Astrocyte of the cerebellum (primary cell): Measurements from ENCODE around the gene ORAI1.

Experiments used
- DNase-seq: peaks from one replicate; pipeline ENCODE4 v3.0.0-alpha.2; 2011; ENCODE audit warnings: low read depth
- H3K4me3 ChIP-seq: 2 replicates; pipeline ENCODE4 v1.5.1; 2011; ENCODE audit warnings: mild to moderate bottlenecking, low read depth, low read length, moderate library complexity
- CTCF ChIP-seq: IDR thresholded peaks from 2 replicates; pipeline ENCODE4 v1.5.1; 2012; ENCODE audit warnings: low read length, low read depth, moderate library complexity, mild to moderate bottlenecking; ENCODE audit errors: missing control alignments
- in situ Hi-C: cut with HindIII; loops from 2 replicates; pipeline ENCODE4 v1.10.0; 2017; ENCODE audit warnings: low sequenced_read_pairs

Gene ORAI1

GRCh38 chr12:121634836-121635235 is 8.5 kb downstream of the ORAI1 start:
- TF ChIP-seq CTCF, result no peak
- no peak for DNase-seq
- in situ Hi-C loops, result no loop called here
- no peak overlapping the region for H3K4me3 ChIP-seq

- no peak overlapping the region for H3K4me3 ChIP-seq
- in situ Hi-C loops, result no loop called here
- no peak for TF ChIP-seq CTCF
- DNase-seq, result no peak
Measured at GRCh38 chr12:121637231-121637914, 11.0 kb downstream of the ORAI1 start.

- no peak for DNase-seq
- in situ Hi-C loops, result no loop called here
- no peak overlapping the region for H3K4me3 ChIP-seq
- no peak for TF ChIP-seq CTCF
Measured at GRCh38 chr12:121638298-121639202, 12.2 kb downstream of the ORAI1 start.

- TF ChIP-seq CTCF, result no peak
- in situ Hi-C loops, result no loop called here
- H3K4me3 ChIP-seq, result no peak overlapping the region
- DNase-seq, result no peak
Measured at GRCh38 chr12:121641343-121641630, 15.0 kb downstream of the ORAI1 start.

GRCh38 chr12:121648458-121649028 is 22.2 kb downstream of the ORAI1 start:
- H3K4me3 ChIP-seq, result no peak overlapping the region
- DNase-seq, result no peak
- in situ Hi-C loops, result no loop called here
- TF ChIP-seq CTCF, result no peak

- no peak for DNase-seq
- no peak for TF ChIP-seq CTCF
- no peak overlapping the region for H3K4me3 ChIP-seq
- in situ Hi-C loops, result no loop called here
Measured at GRCh38 chr12:121649322-121649721, 23.0 kb downstream of the ORAI1 start.
